Stimulated activated naive CD4-positive, alpha-beta T cell (primary cell): ENCODE data around the gene HS6ST2.
A peak's percentile ranks its signal among the peaks of the same experiment; 100 is the strongest.

Experiments
- DNase-seq, 6 experiments: peaks; one replicate each; lab custom pipeline; 2025; lab: John Stamatoyannopoulos, UW

Gene HS6ST2

DNA sequence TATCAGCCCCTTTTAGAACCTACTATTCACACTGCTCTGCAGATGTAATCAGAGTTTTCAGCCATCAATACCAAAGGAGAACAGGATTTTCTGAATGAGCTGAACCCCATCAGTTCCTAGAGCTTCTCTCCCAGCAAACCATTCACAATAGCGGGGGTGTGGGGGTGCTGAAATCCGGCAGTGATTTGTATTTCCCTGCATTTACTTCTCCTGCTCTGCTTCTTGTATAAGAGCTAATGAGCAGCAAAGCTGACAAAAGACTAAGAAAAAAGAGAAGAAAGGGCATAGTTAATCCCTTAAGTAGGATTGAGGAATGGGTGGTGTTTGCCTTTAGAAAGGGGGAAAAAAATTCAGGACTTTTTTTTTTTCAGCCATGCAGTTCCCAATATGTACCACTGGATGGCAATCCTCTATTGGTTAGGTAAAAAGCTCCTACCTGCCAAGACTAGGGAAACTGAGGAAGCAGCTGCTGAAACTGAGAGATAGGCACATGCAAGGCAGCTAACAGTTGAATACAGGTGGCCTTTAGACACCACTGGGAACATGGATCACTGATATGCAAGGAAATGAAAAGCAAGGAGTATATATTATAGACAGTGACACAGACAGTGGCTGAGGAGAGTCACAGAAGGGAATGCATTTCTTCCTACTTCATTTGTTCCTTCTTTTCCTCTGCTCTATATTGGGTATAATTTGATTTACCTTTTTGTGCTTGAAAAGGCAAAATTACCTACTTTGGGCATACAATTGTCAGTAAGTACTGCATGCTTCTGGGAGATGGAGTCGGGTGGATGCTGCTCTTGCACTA, 217.9 kb downstream of the HS6ST2 start:
- DNase-seq: no peak

DNA sequence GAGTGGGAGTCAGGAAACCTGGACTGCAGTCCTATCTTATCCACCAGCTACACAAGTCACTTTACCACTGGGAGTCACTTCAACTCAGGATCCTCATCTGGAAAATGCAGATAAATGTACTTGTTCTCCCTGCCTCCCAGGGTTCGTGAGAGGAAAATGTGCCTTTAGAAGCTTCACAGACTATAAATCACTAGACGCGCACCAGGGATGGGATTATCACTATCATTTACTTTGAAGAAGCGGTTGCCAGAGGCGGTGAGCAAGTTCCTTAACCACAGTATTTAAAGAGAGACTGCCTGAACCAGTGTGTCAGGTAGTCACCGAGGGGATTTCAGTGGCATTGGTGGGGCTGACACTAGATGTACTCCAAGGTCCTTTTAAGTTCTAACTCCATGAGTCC, 219.5 kb downstream of the HS6ST2 start:
- no peak for DNase-seq

- DNase-seq: peak in 3 of 6 experiments; percentile 0 to 12 (median 8)
These were observed 220.7 kb downstream of the HS6ST2 start for GRCh38 chrX:132737743-132738142.

DNA sequence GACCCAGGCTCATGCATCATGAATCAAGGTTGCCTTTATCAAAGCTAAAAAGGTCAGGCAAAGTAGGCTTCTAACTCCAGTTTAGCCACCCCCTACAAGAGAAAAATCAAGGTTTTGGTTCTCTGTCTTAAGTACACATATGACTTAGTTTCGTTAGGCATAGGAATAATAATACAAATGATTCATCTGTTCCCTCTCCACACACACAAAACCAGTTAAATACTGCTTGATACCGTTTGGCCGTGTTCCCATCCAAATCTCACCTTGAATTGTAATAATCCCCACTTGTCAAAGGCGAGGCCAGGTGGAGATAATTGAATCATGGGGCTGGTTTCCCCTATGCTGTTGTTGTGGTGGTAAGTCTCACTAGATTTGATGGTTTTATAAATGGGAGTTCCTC, 226.2 kb downstream of the HS6ST2 start:
- DNase-seq: no peak

- DNase-seq: no peak
These were observed 227.7 kb downstream of the HS6ST2 start for GRCh38 chrX:132730726-132731125.

DNA sequence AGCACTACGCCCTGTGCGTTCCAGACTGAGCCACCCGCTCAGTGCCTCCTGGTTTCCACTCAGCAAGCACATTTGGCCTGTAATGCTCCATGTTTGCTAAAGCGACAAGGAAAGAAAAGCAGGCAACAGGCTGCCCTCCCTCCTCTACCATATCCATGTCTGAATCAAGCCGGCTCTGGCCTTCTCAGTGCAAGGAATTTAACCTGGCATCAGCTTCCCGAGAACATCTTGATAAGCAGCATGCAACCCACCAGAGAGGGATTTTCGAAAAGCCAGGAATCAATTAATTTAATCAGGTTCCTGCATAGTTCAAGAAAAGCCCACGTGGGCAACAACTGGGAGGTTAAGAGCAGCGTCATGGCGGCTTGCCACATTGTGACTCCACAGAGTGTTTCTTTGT, 228.2 kb downstream of the HS6ST2 start:
- no peak for DNase-seq

GRCh38 chrX:132728296-132728695, 230.1 kb downstream of the HS6ST2 start:
- no peak for DNase-seq

DNA sequence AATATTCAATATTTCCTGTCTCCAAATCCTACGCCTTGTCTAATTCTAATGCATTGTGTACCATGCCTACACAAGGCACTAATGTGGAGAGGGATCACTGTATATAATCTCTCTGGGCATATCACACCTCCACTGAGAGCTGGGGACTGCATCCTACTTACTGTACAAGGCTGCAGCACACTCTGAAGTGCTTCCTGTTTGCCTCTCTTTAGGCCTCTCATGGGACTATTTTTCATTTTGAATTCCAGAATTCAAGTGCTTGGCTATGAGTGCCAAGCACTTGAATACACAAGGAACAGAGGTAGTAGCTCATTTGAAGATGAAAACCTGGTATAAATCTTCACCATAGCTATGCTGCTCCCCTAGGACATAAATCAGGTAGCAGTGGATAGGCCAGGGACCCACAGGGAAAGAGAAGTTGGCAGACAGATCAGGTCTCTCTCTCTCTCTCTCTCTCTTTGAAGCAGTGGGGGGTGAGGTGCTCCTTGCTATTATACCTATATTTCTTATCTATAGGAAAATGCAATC, 239.9 kb downstream of the HS6ST2 start:
- DNase-seq: no peak

- DNase-seq: no peak
These were observed 242.4 kb downstream of the HS6ST2 start for GRCh38 chrX:132716006-132716405.

- DNase-seq: no peak
These were observed 243.5 kb downstream of the HS6ST2 start for GRCh38 chrX:132714913-132715312.

- no peak for DNase-seq
These were observed 246.1 kb downstream of the HS6ST2 start for GRCh38 chrX:132712350-132712749.

GRCh38 chrX:132710656-132711155, 247.7 kb downstream of the HS6ST2 start:
- no peak for DNase-seq

- DNase-seq: no peak
These were observed 249.9 kb downstream of the HS6ST2 start for GRCh38 chrX:132708529-132708928.

GRCh38 chrX:132704769-132705168, 253.7 kb downstream of the HS6ST2 start:
- no peak for DNase-seq

- DNase-seq: no peak
These were observed 264.0 kb downstream of the HS6ST2 start for GRCh38 chrX:132694382-132694781.

- DNase-seq: no peak
These were observed 265.9 kb downstream of the HS6ST2 start for GRCh38 chrX:132692526-132692925.

GRCh38 chrX:132692066-132692465, 266.4 kb downstream of the HS6ST2 start:
- DNase-seq: no peak

DNA sequence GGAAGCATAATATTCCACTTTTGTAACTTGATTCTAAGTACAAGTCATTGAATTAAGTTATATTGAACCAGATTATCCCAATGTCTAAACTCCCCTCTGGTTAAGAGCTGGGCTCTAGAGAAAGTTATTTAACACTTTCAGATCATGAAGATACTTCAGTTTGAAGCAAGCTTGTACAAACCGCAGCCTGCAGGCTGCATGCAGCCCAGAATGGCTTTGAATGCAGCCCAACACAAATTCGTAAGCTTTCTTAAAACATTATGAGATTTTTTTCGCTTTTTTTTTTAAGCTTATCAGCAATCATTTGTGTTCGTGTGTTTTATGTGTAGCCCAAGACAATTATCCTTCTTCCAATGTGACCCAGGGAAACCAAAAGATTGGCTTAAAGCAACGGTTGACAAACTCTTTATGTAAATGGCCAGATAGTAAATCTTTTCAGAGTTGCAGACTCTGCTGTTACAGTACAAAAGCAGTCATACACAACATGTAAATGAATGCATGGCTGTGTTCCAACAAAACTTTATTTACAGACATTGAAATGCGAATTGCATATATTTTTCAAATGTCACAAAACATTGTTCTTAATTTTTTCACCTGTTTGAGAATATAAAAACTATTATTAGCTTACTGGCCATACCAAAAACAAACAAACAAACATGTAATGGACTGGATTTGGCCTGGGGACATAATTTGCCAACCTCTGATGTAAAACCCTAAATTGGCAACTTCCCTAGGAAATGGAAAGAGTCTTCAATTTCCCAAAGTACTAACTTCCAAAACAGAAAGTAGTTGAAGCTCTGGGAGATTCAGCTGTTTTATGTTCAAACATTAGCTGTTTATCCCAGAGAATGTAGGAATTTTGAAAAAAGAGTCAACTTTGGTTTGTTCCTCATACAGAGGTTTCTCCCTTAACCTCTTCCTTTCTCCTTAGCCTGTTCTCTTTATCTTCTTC, 268.5 kb downstream of the HS6ST2 start:
- DNase-seq: no peak

- no peak for DNase-seq
These were observed 273.2 kb downstream of the HS6ST2 start for GRCh38 chrX:132685276-132685675.

GRCh38 chrX:132677233-132677716, 281.2 kb downstream of the HS6ST2 start:
- DNase-seq: no peak

DNA sequence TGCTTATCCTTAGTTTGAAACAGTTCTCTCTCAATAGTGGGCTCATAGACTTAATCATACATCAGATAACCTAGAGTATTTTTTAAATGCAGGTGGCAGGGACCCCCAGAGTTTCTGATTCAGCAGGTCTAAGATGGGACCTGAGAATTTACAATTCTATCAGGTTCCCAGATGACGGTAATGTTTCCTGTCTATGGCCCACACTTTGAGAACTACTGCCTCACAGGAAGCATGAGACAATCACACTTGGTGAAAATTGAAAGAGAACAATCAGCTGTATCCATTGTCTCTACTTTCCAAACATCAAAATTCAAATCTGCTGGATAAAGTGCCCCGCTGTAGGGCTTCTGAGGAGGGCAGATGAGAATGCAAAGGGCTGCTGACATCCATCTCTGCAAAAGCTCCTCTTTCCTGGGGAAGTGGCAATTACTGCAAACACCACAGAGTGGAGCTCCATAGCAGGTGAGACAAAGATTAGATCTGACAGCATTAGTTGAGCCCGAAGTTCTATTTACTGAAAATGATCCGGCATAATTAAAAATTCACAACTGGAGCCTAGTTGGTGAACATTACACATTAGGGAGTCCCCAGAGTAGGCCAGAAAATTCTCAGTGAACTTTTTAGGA, 281.8 kb downstream of the HS6ST2 start:
- no peak for DNase-seq

- DNase-seq: no peak
These were observed 282.3 kb downstream of the HS6ST2 start for GRCh38 chrX:132676102-132676501.
